GM12891 (cell line): ENCODE data around the gene BEND3.

Experiments used
- POLR2A ChIP-seq: IDR thresholded peaks from 2 replicates; pipeline ENCODE4 v1.6.1; 2011; ENCODE audit warnings: low read depth, low read length, control low read depth
- POLR2AphosphoS5 ChIP-seq: IDR thresholded peaks from 2 replicates; pipeline ENCODE4 v1.6.1; 2011; ENCODE audit warnings: low read depth, low read length, control low read depth
- POU2F2 ChIP-seq: IDR thresholded peaks from 2 replicates; pipeline ENCODE4 v1.6.1; 2011; ENCODE audit warnings: low read depth, mild to moderate bottlenecking, control low read depth, low read length, moderate library complexity
- SPI1 ChIP-seq: IDR thresholded peaks from 2 replicates; pipeline ENCODE4 v1.6.1; 2011; ENCODE audit warnings: low read depth, low read length, control low read depth
- TAF1 ChIP-seq: IDR thresholded peaks from 2 replicates; pipeline ENCODE4 v1.6.1; 2011; ENCODE audit warnings: low read depth, low read length, control low read depth

- no peak for TF ChIP-seq POLR2A
- no peak for TF ChIP-seq POLR2AphosphoS5
- TF ChIP-seq TAF1 = no peak
- no peak for TF ChIP-seq SPI1
- no peak for TF ChIP-seq POU2F2
Observed at GRCh38 chr6:107045826-107046675, 69.3 kb downstream of the BEND3 start.
